ENCODE measurements around the gene UBTD2.
"Not testable (repeated sequence)": the region's sequence is repeated elsewhere in the genome, so short reads cannot be mapped to it uniquely, and the experiment has no call there.

The UBTD2 gene

GRCh38 chr5:172293745-172294342 is 10.3 kb upstream of the UBTD2 start:
- DNase-seq (ENCODE audit: extremely low spot score, insufficient read length, low read depth) (no peak), FAIRE-seq (no peak)

- FAIRE-seq: peak; percentile 92
- DNase-seq (ENCODE audit: extremely low spot score, insufficient read length, low read depth): peak; percentile 32
Measured at GRCh38 chr5:172293054-172293744, 9.6 kb upstream of the UBTD2 start.

- not testable (repeated sequence) for DNase-seq (ENCODE audit: extremely low spot score, insufficient read length, low read depth); FAIRE-seq
Measured at GRCh38 chr5:172291837-172292236, 8.3 kb upstream of the UBTD2 start.

GRCh38 chr5:172288465-172288864 is 4.9 kb upstream of the UBTD2 start:
- no peak for DNase-seq (ENCODE audit: extremely low spot score, insufficient read length, low read depth)
- FAIRE-seq: no peak

GRCh38 chr5:172287140-172287539 is 3.6 kb upstream of the UBTD2 start:
- FAIRE-seq; DNase-seq (ENCODE audit: extremely low spot score, insufficient read length, low read depth): not testable (repeated sequence)

- DNase-seq (ENCODE audit: extremely low spot score, insufficient read length, low read depth): no peak
- no peak for FAIRE-seq
Measured at GRCh38 chr5:172285226-172286143, 1.9 kb upstream of the UBTD2 start.

GRCh38 chr5:172284611-172284980 is 1.0 kb upstream of the UBTD2 start:
- FAIRE-seq (no peak), DNase-seq (ENCODE audit: extremely low spot score, insufficient read length, low read depth) (no peak)

- peak; percentile 93 for DNase-seq (ENCODE audit: extremely low spot score, insufficient read length, low read depth)
- FAIRE-seq: peak; percentile 76
Measured at GRCh38 chr5:172283862-172284610, 472 bp upstream of the UBTD2 start.

- FAIRE-seq: no peak
- DNase-seq (ENCODE audit: extremely low spot score, insufficient read length, low read depth): no peak
Measured at GRCh38 chr5:172282272-172283019, 1.1 kb downstream of the UBTD2 start.

- DNase-seq (ENCODE audit: extremely low spot score, insufficient read length, low read depth): no peak
- FAIRE-seq: no peak
Measured at GRCh38 chr5:172281346-172281745, 2.2 kb downstream of the UBTD2 start.

GRCh38 chr5:172280929-172281328 is 2.6 kb downstream of the UBTD2 start:
- DNase-seq (ENCODE audit: extremely low spot score, insufficient read length, low read depth) (no peak), FAIRE-seq (no peak)

GRCh38 chr5:172280317-172280716 is 3.2 kb downstream of the UBTD2 start:
- DNase-seq (ENCODE audit: extremely low spot score, insufficient read length, low read depth) (no peak), FAIRE-seq (no peak)

- DNase-seq (ENCODE audit: extremely low spot score, insufficient read length, low read depth) (no peak), FAIRE-seq (no peak)
Measured at GRCh38 chr5:172278356-172278755, 5.2 kb downstream of the UBTD2 start.

- DNase-seq (ENCODE audit: extremely low spot score, insufficient read length, low read depth) (no peak), FAIRE-seq (no peak)
Measured at GRCh38 chr5:172276214-172276613, 7.3 kb downstream of the UBTD2 start.

GRCh38 chr5:172274951-172275753 is 8.4 kb downstream of the UBTD2 start:
- peak; percentile 53 for FAIRE-seq

GRCh38 chr5:172267943-172268342 is 15.6 kb downstream of the UBTD2 start:
- DNase-seq (ENCODE audit: extremely low spot score, insufficient read length, low read depth): no peak
- FAIRE-seq: no peak

More at GRCh38 chr5:172274951-172275753, 8.4 kb downstream of the UBTD2 start:
- no peak for DNase-seq (ENCODE audit: extremely low spot score, insufficient read length, low read depth)

- DNase-seq (ENCODE audit: extremely low spot score, insufficient read length, low read depth) (no peak), FAIRE-seq (no peak)
Measured at GRCh38 chr5:172266676-172267092, 16.9 kb downstream of the UBTD2 start.

GRCh38 chr5:172266071-172266675 is 17.4 kb downstream of the UBTD2 start:
- DNase-seq (ENCODE audit: extremely low spot score, insufficient read length, low read depth): no peak
- no peak for FAIRE-seq
